ENCODE results near the gene CFH. TPM values are rescaled to one million over a fixed set of nuclear protein-coding genes. Genes with fewer than 3 reads are reported as not detected.
A peak's percentile ranks its signal among the peaks of the same experiment; 100 is the strongest.

The CFH gene
- total RNA-seq (2021) = 2.0 and 2.2 TPM in 2 replicates
- Bru-seq, nascent RNA = percentile 32 among the genes with signal in this experiment
- BruChase-seq, experiment 1, labeled RNA remaining after a 2-hour chase = percentile 24 among the genes with signal in this experiment
- percentile 27 among the genes with signal in this experiment for BruChase-seq, experiment 2, labeled RNA remaining after a 6-hour chase
- long read RNA-seq, full-length matches to known transcripts = 4 of 5 reads
- long read RNA-seq, partial matches to known transcripts = 1 of 5 reads
- long read RNA-seq, other reads (novel, unspliced or antisense) = 0 of 5 reads

DNA sequence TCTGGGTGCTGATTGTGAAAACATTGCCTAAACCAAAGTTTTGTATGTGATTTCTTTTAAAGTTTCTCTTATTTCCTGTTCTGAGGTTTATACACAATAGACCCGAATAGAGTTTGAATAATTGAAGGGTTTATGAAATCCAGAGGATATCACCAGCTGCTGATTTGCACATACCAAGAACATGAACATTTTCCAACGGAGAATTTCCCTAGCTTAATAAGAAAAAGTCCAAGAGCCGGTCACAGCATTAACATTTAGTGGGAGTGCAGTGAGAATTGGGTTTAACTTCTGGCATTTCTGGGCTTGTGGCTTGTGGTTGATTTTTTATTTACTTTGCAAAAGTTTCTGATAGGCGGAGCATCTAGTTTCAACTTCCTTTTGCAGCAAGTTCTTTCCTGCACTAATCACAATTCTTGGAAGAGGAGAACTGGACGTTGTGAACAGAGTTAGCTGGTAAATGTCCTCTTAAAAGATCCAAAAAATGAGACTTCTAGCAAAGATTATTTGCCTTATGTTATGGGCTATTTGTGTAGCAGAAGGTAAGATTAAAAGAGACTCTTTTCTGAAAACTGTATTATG is at the start of gene CFH:
CFH (plus strand) TSS at position 407 of the 579 bp plus-strand sequence; CDS start at position 482, 75 bp downstream.
- BruUV-seq (replicated peaks) = no TSS peak
- Histone ChIP-seq H3K36me3 (ENCODE audit: insufficient read depth, low read length, poor library complexity, severe bottlenecking) (no peaks in the 10 kb centered on the region), H3K4me1 (ENCODE audit: insufficient read depth, low read length, poor library complexity, severe bottlenecking) (peaks cover 7% of the 10 kb centered on the region), H3K9me3 (ENCODE audit: low read depth, low read length, poor library complexity, severe bottlenecking) (no peaks in the 10 kb centered on the region), H3K27ac (ENCODE audit: low read depth, low read length, poor library complexity, severe bottlenecking) (no peak within 1 kb of the TSS), H3K27me3 (replicated peaks; ENCODE audit: insufficient read depth, low read depth, low read length, poor library complexity) (no peaks in the 10 kb centered on the region), H3K4me3 (ENCODE audit: low read depth, low read length, poor library complexity, severe bottlenecking) (peak within 1 kb of the TSS; percentile 28)
- ChIA-PET CTCF (no interaction called here), POLR2A (ENCODE audit: low non-redundant PET) (no interaction called here)
- TF ChIP-seq, protein P1, sequence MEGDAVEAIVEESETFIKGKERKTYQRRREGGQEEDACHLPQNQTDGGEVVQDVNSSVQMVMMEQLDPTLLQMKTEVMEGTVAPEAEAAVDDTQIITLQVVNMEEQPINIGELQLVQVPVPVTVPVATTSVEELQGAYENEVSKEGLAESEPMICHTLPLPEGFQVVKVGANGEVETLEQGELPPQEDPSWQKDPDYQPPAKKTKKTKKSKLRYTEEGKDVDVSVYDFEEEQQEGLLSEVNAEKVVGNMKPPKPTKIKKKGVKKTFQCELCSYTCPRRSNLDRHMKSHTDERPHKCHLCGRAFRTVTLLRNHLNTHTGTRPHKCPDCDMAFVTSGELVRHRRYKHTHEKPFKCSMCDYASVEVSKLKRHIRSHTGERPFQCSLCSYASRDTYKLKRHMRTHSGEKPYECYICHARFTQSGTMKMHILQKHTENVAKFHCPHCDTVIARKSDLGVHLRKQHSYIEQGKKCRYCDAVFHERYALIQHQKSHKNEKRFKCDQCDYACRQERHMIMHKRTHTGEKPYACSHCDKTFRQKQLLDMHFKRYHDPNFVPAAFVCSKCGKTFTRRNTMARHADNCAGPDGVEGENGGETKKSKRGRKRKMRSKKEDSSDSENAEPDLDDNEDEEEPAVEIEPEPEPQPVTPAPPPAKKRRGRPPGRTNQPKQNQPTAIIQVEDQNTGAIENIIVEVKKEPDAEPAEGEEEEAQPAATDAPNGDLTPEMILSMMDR (conservative IDR thresholded peaks at IDR 0.05; ENCODE audit: low read depth, low read length) = no peak
- no peak for TF ChIP-seq EZH2 (IDR thresholded peaks at IDR 0.05; ENCODE audit: borderline replicate concordance, low read depth, low read length, poor library complexity, severe bottlenecking)
- intact Hi-C loops (cut with micrococcal nuclease; ENCODE audit: unreplicated experiment) = loop anchor here (10.0 kb wide), 1 partner anchor 717 kb away; no protein-coding TSS in a partner anchor
- peak; percentile 19 for DNase-seq (ENCODE audit: low spot score)

DNA sequence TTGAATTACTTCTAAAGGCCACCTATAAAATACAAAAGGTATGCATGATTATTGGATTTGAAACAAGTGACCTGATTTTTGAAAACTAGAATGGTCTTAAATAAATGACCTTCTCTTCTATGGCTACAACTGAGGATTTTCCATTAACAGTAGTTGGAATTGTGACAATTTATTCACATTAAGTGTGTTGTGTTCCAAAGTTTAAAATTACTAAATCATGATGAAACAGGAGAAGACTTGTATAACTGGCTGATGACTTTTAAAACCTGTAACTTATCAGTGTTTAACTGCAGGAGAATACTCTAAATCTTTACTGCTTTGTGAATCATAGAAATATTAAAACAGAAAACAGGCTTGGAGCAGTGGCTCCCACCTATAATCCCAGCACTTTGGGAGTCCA is 48.2 kb upstream of the CFH start:
- no peak for DNase-seq (ENCODE audit: low spot score)
- no peak overlapping the region for H3K4me3 ChIP-seq (ENCODE audit: low read depth, low read length, poor library complexity, severe bottlenecking)
- no peaks in the 10 kb centered on the region for H3K36me3 ChIP-seq (ENCODE audit: insufficient read depth, low read length, poor library complexity, severe bottlenecking)
- intact Hi-C loops (cut with micrococcal nuclease; ENCODE audit: unreplicated experiment) = no loop called here
- no peaks in the 10 kb centered on the region for H3K9me3 ChIP-seq (ENCODE audit: low read depth, low read length, poor library complexity, severe bottlenecking)
- no TSS peak for BruUV-seq (replicated peaks)
- no peak overlapping the region for H3K27ac ChIP-seq (ENCODE audit: low read depth, low read length, poor library complexity, severe bottlenecking)
- H3K4me1 ChIP-seq (ENCODE audit: insufficient read depth, low read length, poor library complexity, severe bottlenecking) = no peaks in the 10 kb centered on the region
- H3K27me3 ChIP-seq (replicated peaks; ENCODE audit: insufficient read depth, low read depth, low read length, poor library complexity) = peaks cover 6% of the 10 kb centered on the region
- ChIA-PET POLR2A (ENCODE audit: low non-redundant PET) (no interaction called here), CTCF (no interaction called here)
- TF ChIP-seq, protein P1 (conservative IDR thresholded peaks at IDR 0.05; ENCODE audit: low read depth, low read length) = no peak
- TF ChIP-seq EZH2 (IDR thresholded peaks at IDR 0.05; ENCODE audit: borderline replicate concordance, low read depth, low read length, poor library complexity, severe bottlenecking) = no peak

DNA sequence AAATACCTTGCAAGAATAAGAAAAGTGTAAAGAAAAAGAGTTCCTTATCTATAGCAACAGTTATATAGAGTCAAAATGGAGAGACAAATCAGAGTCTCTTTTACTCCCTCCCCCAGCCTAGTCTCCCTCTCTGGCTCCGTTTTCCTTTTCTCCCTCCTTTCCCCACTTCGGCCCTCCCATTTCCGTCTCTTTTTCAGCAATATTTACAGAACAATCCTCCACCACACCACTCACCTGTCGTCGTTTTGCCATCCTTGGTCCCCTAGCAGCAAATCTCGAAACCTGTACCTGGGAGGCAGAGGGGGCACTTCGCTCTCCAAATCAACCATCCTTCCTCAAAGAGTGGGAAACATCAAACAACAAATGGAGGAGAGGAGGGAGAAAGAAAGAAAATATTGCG is 43.9 kb upstream of the CFH start:
- Histone ChIP-seq H3K36me3 (ENCODE audit: insufficient read depth, low read length, poor library complexity, severe bottlenecking) (no peaks in the 10 kb centered on the region), H3K27me3 (replicated peaks; ENCODE audit: insufficient read depth, low read depth, low read length, poor library complexity) (peaks cover 6% of the 10 kb centered on the region), H3K4me3 (ENCODE audit: low read depth, low read length, poor library complexity, severe bottlenecking) (peak overlapping the region; percentile 50), H3K9me3 (ENCODE audit: low read depth, low read length, poor library complexity, severe bottlenecking) (no peaks in the 10 kb centered on the region), H3K4me1 (ENCODE audit: insufficient read depth, low read length, poor library complexity, severe bottlenecking) (peaks cover 4% of the 10 kb centered on the region), H3K27ac (ENCODE audit: low read depth, low read length, poor library complexity, severe bottlenecking) (no peak overlapping the region)
- TF ChIP-seq, protein P1 (conservative IDR thresholded peaks at IDR 0.05; ENCODE audit: low read depth, low read length) = no peak
- BruUV-seq (replicated peaks) = no TSS peak
- POLR2A ChIA-PET (ENCODE audit: low non-redundant PET) = no interaction called here
- intact Hi-C loops (cut with micrococcal nuclease; ENCODE audit: unreplicated experiment) = no loop called here
- CTCF ChIA-PET = no interaction called here
- DNase-seq (ENCODE audit: low spot score) = no peak

Data from A673 (cell line).